GM19468 (cell line): ENCODE results near the gene JPH2.

ENCODE experiments used
- ATAC-seq: cut with Tn5 transposase; IDR thresholded peaks from one replicate; pipeline ENCODE4 v1.9.1; 2021; ENCODE audit warnings: mild to moderate bottlenecking, moderate library complexity, moderate number of reproducible peaks; ENCODE audit not compliant: unreplicated experiment; ENCODE audit errors: extremely low read depth

The JPH2 gene

GRCh38 chr20:44110816-44111568 is 76.0 kb downstream of the JPH2 start:
- no peak for ATAC-seq

GRCh38 chr20:44109951-44110361 is 77.0 kb downstream of the JPH2 start:
- ATAC-seq = no peak

DNA sequence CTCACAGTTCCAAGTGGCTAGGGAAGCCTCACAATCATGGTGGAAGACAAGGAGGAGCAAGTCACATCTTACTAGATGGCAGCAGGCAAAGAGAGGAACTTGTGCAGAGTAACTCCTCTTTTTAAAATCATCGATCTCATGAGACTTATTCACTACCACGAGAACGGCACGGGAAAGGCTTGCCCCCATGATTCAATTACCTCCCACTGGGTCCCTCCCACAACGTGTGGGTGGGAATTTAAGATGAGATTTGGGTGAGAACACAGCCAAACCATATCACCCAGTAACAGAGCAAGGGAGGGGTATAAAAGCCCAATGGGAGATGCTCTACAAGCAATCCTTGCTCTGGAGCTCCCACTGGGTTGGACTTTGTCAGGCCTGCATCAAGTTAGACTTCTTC is 80.4 kb downstream of the JPH2 start:
- ATAC-seq = no peak

DNA sequence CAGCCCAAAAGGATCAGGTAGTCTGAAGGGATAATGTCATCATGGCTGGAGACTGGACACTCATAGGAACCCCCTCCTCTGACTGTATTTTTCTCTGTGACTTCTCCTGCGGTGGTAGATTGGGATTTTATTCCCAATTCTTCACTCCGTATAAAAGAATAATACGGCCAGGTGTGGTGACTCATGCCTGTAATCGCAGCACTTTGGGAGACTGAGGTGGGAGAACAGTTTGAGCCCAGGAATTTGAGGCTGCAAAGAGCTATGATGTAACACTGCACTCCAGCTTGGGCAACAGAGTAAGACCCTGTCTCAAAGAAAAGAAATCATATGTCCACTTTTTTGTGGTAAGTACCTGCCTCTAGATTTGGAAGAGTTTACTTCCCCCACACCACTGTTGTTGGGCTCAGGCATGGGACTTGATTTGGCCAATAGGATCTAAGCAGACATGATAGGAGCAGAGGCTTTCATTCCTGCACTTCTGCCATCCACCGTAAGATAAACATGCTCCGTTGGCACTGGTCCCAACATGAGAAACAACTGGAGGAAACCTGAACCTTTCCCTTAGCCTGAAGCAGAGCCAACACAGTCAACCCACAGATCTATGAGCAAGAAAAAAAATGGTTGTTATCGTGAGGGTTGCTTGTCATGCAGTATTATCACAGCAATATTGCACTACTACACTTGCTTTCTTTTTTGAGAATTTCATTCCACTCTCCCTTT is 82.0 kb downstream of the JPH2 start:
- ATAC-seq = no peak

DNA sequence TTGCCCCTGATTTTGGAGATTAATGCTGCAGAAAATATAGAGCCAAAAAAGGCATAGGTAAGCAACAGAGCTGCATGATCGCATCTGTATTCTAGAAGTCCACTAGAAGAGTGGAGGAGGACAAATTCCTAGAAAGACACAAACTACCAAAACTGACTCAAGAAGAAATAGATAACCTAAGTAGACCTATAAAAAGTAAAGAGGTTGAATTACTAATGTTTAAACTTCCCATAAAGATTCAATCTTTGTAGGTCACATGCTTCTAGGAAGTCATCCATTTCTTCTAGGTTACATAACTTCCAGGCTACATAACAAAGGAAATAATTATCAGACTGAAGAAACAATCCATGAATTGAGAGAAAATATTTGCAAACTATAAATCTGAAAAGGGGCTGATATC is 84.4 kb downstream of the JPH2 start:
- ATAC-seq = no peak

DNA sequence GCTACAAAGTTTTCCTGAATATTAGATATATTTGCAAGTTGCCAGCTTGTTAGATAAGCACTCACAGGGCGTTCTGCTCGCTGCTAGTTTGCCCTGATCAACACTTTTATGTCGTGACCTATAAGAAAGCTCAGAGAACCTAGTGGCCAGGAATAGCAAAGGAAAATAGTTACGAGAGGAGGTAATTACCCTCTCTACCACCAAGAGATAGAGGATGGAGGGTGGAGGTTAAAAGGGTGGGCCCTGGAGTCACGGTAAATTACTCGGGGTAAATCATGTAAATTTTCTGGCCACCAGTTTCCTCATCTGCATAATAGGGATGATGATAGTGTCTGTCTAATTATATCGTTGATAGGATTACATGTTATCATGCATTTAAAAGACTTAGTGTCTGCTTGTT is 87.2 kb downstream of the JPH2 start:
- ATAC-seq = no peak

DNA sequence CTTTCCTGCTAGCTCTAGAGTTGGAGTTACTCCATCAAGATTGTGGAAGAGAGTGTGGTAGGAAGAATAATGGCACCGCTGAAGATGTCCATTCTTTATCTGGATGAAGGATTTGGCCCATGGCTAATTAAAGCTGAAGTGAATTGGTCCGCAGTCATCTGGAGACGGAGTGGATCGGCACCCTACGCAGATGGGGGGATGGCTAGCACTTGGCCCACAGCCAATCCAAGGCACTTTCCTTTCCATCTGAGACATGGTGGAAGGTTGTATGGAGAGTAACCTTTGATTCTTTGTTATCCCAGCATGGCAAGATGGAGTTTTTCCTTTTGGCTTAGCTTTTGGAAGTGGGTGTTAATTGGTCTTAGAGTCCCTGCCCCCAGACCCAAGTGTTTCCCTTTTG is 88.3 kb downstream of the JPH2 start:
- no peak for ATAC-seq

- no peak for ATAC-seq
Observed at GRCh38 chr20:44098256-44098630, 88.7 kb downstream of the JPH2 start.

DNA sequence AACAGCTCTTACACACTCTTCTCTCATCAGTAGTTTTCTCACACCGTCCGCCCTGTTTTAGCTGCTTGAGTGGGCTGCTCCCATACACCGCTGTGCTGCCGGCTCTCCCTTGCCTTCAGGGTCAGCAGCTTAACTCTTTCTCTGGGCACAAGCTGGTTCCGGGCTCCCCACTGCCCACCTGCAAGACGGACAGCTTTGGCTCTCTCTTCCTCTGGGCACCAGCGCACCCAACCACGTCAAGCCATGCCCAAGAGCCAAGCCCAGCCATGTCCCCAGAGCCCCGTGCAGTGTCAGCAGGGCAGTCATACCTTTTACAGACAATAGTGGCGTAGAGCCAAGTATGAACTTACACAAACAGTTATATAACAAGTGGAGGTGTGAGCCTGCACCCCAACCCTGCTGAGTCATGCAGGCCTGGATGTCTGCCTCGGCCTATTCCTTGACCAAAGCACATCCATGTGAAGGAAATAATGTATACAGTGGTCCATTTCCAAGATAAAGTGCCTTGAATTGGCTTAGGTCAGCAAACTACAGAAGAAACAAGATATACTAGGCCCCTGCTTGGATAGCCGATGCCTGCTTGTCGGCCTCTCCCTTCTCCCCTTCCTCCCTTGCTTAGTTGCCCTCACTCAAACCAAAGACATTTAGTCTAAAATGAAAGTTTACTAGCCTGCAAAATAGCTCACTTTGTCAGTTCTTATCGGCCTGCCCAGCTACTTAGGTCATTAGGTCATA is 89.3 kb downstream of the JPH2 start:
- no peak for ATAC-seq

DNA sequence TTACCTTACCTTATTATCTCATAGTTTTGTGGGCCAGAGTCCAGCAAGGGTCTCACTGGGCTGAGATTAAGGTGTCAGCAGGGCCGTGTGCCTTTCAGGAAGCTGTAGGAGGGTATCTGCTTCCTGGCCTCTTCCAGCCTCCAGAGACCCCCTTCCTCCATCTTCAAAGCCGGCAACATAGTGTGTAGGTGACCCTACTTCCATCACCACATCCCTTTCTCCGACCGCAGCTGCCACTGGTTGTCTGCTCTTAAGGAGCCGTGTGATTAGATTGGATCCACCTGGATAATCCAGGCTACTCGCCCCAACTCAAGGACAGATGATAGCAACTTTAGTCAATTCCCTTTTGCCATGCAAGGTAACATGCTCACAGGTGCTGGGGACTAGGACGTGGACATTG is 91.2 kb downstream of the JPH2 start:
- no peak for ATAC-seq

DNA sequence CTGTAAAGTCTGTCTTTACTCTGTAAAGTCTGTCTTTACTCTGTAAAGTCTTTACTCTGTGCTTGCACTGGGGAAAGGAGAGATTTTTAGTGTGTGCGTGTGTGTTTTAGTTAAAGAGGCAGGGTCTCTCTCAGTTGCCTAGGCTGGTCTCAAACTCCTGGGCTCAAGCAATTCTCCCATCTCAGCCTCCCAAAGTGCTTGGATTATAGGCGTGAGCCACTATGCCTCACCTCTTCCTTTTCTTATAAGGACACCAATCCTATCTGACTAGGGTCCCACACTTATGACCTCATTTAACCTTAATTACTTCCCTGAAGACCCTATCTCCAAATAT is 93.8 kb downstream of the JPH2 start:
- ATAC-seq = no peak

DNA sequence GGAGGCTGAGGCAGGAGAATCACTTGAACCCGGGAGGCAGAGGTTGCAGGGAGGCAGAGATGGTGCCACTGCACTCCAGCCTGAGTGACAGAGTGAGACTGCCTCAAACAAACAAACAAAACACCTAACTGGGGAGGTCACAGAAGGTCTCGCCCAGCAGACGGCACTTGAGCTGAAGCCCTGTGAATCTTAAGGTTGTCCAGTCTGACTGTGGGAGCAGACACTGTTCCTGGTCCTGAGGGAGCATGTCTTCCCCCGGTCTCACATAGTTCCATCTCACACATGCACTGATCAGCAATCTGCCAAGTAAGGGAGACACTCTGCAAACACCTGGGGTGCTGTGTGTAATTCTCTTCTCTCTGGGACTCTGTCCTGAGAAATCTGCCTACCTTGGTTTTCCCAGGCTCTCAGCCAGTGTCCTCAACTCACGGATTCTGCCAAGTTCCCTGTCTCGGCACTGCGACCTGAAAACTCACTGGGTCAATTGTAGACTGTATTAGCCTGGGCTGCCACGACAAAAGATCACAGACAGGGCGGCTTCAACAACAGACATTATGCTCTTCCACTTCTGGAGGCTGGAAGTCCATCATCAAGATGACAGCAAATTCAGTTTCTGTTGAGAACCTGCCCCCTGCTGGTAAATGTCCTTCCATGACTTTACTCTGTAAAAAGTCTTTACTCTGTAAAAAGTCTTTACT is 94.3 kb downstream of the JPH2 start:
- no peak for ATAC-seq

DNA sequence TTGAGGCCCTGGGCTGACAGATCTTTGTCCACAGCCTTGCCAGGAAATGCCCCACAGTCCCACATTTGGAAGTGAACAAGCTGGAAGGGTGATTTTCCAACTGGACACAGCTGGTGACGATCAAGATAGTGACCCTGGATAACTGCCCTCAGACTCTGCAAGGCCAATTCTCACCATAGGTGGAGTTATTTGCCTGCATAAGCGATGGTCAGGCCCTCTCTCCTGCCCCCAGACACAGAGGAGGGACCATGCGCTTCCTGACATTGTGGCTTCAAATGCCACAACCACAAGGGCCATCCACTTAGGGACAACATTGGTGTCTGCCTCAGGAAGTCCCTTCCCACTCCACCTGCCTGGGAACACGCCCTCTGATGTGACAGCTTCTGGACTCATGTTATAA is 96.0 kb downstream of the JPH2 start:
- ATAC-seq = no peak

GRCh38 chr20:44089987-44090674 is 96.9 kb downstream of the JPH2 start:
- ATAC-seq = no peak

DNA sequence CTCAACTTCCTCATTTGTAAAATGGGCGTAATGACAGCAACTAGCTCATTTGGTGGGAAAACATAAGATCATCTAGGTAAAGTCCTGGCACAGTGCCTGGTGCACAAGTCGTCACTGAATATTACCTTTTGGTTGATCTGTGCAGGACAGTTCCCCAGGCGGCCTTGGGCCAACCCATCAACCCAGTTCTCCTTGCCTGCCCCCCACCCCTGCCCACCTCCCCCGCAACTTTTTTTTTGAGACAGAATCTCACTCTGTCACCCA is 99.2 kb downstream of the JPH2 start:
- ATAC-seq = no peak

DNA sequence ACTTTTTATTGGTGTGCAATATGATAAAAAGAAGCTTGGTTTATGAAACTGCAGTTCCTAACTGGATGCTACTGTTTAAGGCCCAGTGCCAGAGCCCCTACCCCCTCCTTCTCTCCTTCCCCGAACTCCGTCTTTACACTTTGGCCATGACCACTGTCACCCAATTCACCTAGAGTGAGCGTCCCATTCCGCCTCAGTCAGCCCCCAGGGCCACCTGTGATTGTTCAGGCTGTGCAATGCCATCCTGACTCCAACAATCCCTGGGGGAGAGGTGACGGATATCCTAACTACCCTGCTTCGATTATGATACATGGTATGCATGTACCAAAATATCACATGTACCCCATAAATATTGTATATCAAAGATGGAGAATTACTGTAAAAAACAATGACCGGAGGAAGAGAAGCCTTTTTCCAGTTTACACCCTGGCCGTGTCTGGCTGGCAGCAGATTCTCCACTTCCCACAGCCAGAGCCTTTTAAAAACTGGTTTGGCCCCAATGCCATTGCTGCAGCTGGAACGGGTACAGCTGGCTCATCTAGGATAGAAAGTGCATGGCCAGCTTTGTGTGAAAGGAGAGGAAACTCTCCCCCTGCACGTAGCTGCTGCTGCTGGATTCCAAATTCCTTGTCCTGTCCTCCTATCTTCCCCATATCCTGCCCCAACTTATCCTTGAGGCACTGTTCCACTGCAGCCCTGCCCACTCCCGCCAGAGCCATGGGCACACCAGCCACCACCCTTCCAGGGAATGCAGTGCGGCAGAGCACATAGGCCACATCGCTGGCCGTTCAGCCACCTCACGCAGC is 99.7 kb downstream of the JPH2 start:
- no peak for ATAC-seq

DNA sequence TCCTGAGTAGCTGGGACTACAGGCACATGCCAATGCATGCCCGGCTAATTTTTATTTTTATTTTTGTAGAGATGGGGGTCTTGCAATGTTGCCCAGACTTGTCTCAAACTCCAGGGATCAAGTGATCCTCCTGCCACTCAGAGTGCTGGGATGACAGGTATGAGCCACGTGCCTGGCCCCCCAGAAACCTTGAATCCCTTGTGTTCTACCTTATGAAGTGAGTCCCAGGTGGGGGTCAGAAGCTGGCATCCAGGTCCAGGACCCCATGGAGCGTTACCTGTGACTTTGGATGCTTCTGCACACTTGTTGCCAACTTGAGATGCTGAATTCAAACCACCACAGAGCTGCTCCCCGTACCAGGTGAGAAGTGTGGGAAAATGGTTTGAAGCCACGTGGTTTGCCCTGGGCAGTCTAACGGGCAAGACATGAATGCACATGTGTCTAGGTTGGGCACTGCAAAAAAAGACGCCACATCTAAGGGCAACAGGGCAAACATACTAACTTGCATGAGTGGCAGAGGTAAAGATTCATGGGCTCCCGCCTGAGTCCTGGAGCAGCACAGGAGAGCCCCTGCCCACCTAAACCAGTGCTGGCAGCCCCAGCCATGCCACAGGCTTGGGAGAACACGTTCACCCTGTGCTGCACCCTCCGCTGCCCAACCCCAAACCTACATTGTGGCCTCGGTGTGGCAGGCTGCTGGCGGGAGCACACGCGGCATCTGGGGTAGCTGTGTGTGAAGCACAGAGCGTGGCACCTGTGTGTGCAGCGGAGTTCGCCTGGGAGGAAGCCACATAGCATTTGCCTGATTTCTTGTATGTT is 101.2 kb downstream of the JPH2 start:
- no peak for ATAC-seq

- no peak for ATAC-seq
Observed at GRCh38 chr20:44084891-44085290, 102.1 kb downstream of the JPH2 start.

DNA sequence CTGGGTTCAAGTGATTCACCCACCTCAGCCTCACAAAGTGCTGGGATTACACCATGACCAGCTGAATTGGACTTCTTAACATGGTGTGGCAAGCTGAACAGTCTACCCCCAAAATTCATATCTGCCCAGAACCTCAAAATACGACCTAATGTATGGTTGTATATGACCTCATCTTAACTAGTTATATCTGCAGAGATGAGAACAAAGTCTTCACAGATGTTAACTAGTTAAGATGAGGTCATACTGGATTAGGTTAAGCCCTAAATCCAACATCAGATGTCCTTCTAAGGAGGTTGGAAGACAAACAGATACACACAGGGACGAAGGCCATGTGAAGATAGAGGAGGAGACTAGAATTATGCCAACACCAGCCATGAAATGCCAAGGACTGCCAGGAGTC is 102.5 kb downstream of the JPH2 start:
- ATAC-seq = no peak
